ENCODE data around the gene POU2AF1. TPM values are rescaled to one million over a fixed set of nuclear protein-coding genes. Genes with fewer than 3 reads are reported as not detected.

Gene POU2AF1
- total and polyA plus RNA-seq, 2 of the 13 experiments (the other 11 are each of a cell fraction or from before 2014, with no cell fraction given): 1.9 to 3.6 TPM

DNA sequence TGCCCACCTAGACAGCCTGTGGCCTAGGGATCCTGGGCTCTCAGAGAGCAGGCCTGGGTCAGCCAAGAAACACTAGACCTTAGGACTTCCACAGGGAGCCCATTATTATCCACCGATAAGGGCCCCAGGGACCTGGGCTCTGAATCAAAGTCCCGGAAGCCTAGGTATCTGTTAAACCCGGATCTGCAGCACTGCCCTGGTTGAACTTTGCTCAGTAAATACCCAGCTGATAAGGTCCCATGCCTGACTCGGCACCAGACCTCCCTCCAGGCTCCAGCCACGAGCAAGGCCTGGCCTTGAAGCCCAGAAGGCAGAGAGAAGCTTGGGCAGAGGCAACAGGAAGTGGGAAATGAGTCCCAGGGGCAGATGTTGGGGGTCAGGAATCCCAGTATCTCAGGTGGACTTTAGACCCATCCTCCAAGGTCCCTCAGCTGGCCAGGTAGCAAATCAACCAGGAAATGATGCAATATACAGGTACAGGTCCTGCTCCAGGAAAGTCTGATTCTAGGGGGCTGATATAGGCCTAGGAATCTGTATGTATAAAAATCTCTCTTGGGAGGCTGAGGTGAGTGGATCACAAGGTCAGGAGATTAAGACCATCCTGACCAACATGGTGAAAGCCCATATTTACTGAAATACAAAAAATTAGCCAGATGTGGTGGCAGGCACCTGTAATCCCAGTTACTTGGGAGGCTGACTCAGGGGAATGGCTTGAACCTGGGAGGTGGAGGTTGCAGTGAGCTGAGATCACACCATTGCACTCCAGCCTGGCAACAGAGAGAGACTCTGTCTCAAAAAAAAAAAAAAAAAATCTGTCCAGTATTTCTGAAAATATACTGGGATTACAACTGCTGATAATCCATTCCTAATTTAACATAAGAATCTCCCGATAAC, 18.7 kb downstream of the POU2AF1 start (continued):
- TF ChIP-seq, protein P1, sequence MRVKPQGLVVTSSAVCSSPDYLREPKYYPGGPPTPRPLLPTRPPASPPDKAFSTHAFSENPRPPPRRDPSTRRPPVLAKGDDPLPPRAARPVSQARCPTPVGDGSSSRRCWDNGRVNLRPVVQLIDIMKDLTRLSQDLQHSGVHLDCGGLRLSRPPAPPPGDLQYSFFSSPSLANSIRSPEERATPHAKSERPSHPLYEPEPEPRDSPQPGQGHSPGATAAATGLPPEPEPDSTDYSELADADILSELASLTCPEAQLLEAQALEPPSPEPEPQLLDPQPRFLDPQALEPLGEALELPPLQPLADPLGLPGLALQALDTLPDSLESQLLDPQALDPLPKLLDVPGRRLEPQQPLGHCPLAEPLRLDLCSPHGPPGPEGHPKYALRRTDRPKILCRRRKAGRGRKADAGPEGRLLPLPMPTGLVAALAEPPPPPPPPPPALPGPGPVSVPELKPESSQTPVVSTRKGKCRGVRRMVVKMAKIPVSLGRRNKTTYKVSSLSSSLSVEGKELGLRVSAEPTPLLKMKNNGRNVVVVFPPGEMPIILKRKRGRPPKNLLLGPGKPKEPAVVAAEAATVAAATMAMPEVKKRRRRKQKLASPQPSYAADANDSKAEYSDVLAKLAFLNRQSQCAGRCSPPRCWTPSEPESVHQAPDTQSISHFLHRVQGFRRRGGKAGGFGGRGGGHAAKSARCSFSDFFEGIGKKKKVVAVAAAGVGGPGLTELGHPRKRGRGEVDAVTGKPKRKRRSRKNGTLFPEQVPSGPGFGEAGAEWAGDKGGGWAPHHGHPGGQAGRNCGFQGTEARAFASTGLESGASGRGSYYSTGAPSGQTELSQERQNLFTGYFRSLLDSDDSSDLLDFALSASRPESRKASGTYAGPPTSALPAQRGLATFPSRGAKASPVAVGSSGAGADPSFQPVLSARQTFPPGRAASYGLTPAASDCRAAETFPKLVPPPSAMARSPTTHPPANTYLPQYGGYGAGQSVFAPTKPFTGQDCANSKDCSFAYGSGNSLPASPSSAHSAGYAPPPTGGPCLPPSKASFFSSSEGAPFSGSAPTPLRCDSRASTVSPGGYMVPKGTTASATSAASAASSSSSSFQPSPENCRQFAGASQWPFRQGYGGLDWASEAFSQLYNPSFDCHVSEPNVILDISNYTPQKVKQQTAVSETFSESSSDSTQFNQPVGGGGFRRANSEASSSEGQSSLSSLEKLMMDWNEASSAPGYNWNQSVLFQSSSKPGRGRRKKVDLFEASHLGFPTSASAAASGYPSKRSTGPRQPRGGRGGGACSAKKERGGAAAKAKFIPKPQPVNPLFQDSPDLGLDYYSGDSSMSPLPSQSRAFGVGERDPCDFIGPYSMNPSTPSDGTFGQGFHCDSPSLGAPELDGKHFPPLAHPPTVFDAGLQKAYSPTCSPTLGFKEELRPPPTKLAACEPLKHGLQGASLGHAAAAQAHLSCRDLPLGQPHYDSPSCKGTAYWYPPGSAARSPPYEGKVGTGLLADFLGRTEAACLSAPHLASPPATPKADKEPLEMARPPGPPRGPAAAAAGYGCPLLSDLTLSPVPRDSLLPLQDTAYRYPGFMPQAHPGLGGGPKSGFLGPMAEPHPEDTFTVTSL (CRISPR knock-in tag; IDR thresholded peaks at IDR 0.05; ENCODE audit: borderline replicate concordance): peak; percentile 98
- TF ChIP-seq PRDM15 (CRISPR knock-in tag; IDR thresholded peaks at IDR 0.05) (peak; percentile 76; the same call in 1 of the 2 replicates), HMGA1 (CRISPR knock-in tag; conservative IDR thresholded peaks at IDR 0.05) (no peak), MAZ (IDR thresholded peaks at IDR 0.05; ENCODE audit: borderline replicate concordance, low read depth, low read length) (no peak), MAZ (CRISPR knock-in tag; IDR thresholded peaks at IDR 0.05; ENCODE audit: low read depth) (peak; percentile 70; the same call in 1 of the 2 replicates), ZFP36L1 (CRISPR knock-in tag; IDR thresholded peaks at IDR 0.05) (peak; percentile 78; the same call in 1 of the 2 replicates), MED13 (CRISPR knock-in tag; IDR thresholded peaks at IDR 0.05) (peak; percentile 100), MED8 (CRISPR knock-in tag; IDR thresholded peaks at IDR 0.05; ENCODE audit: insufficient replicate concordance) (peak; percentile 100), ZFP41 (CRISPR knock-in tag; IDR thresholded peaks at IDR 0.05; ENCODE audit: borderline replicate concordance) (peak; percentile 81; the same call in 1 of the 2 replicates)
- TF ChIP-seq, protein P2, sequence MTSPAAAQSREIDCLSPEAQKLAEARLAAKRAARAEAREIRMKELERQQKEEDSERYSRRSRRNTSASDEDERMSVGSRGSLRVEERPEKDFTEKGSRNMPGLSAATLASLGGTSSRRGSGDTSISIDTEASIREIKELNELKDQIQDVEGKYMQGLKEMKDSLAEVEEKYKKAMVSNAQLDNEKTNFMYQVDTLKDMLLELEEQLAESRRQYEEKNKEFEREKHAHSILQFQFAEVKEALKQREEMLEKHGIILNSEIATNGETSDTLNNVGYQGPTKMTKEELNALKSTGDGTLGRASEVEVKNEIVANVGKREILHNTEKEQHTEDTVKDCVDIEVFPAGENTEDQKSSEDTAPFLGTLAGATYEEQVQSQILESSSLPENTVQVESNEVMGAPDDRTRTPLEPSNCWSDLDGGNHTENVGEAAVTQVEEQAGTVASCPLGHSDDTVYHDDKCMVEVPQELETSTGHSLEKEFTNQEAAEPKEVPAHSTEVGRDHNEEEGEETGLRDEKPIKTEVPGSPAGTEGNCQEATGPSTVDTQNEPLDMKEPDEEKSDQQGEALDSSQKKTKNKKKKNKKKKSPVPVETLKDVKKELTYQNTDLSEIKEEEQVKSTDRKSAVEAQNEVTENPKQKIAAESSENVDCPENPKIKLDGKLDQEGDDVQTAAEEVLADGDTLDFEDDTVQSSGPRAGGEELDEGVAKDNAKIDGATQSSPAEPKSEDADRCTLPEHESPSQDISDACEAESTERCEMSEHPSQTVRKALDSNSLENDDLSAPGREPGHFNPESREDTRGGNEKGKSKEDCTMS (CRISPR knock-in tag; conservative IDR thresholded peaks at IDR 0.05): no peak
